Fibroblast of lung (primary cell): ENCODE measurements around the gene CDH4.

ENCODE experiments used
- EZH2 ChIP-seq: IDR thresholded peaks from 2 replicates; pipeline ENCODE4 v1.5.1; 2012; ENCODE audit warnings: low read length, control low read depth, mild to moderate bottlenecking; ENCODE audit errors: missing control alignments
- TF ChIP-seq, protein P1 (sequence below), 2 donors: IDR thresholded peaks in 1 of 2; conservative IDR thresholded peaks in 1 of 2; 1 replicate in 1 of 2; 2 replicates in 1 of 2; pipeline ENCODE4 v1.5.1; 2011 to 2012; ENCODE audit warnings: low read length in 2 of 2, control low read depth in 1 of 2, inconsistent platforms in 1 of 2, low read depth in 1 of 2, mild to moderate bottlenecking in 1 of 2

DNA sequence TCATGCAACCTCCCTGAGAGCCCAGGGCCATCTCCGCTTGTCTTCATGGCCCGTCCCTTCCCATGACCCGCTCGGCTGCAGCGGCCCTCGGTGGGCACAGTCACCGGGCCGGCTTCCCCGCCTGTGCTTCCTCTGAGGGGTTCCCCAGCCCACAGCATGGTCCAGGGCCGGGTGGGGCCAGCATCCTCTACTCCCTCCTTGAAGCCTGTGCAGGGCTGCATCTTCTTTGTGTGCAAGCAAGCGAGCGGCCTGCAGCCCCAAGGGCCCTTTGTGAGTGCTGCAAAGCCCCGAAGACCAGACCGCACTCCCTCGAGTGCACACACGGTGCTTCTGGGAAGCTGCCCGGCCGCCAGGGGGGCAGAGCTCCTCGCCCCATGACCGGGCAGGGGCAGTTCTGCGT is 547.9 kb downstream of the CDH4 start:
- TF ChIP-seq, protein P1, sequence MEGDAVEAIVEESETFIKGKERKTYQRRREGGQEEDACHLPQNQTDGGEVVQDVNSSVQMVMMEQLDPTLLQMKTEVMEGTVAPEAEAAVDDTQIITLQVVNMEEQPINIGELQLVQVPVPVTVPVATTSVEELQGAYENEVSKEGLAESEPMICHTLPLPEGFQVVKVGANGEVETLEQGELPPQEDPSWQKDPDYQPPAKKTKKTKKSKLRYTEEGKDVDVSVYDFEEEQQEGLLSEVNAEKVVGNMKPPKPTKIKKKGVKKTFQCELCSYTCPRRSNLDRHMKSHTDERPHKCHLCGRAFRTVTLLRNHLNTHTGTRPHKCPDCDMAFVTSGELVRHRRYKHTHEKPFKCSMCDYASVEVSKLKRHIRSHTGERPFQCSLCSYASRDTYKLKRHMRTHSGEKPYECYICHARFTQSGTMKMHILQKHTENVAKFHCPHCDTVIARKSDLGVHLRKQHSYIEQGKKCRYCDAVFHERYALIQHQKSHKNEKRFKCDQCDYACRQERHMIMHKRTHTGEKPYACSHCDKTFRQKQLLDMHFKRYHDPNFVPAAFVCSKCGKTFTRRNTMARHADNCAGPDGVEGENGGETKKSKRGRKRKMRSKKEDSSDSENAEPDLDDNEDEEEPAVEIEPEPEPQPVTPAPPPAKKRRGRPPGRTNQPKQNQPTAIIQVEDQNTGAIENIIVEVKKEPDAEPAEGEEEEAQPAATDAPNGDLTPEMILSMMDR (conservative IDR thresholded peaks at IDR 0.05 in 1 of 2, IDR thresholded peaks at IDR 0.05 in 1 of 2; ENCODE audit: low read depth in 1 of 2, low read length in 2 of 2) = no peak
- TF ChIP-seq EZH2 = no peak
